Measurements from ENCODE around the gene BBIP1. TPM values are rescaled to one million over a fixed set of nuclear protein-coding genes. Genes with fewer than 3 reads are reported as not detected.

Gene BBIP1
- total and polyA plus RNA-seq, 4 experiments from 2014 or later: 24.4 to 46.8 (median 35.7) TPM

GRCh38 chr10:110876788-110877187, 42.2 kb downstream of the BBIP1 start:
- peaks cover 16% of the 10 kb centered on the region for H3K36me3 ChIP-seq (ENCODE audit: insufficient read depth, low read length)
- no peak overlapping the region for H3K4me3 ChIP-seq (ENCODE audit: low read length in 2 of 2)
- Mint-ChIP-seq H3K27me3 (no peaks in the 10 kb centered on the region), H3K9me3 (peaks cover 0 to under 1% (median 0%) of the 10 kb centered on the region in 8 donors), H3K27ac (peak overlapping the region in 4 of 7 donors; percentile 45 to 76 (median 70)), H3K36me3 (peaks cover 25 to 62% of the 10 kb centered on the region in 2 donors), H3K4me1 (peaks cover 43 to 82% (median 60%) of the 10 kb centered on the region in 4 donors), H3K4me3 (peak overlapping the region in 4 of 8 donors; percentile 17 to 63 (median 34))
- ChIA-PET POLR2A (ENCODE audit: partially characterized antibody) (interaction anchor here (0.9 to 5.9 kb wide), 13 partner anchors 9 to 306 kb away, joined by 3 to 69 read pairs (median 6); partner anchors contain the start of genes BBIP1 and SHOC2), CTCF (ENCODE audit: partially characterized antibody) (interaction anchor here (0.8 to 6.2 kb wide), 9 partner anchors 10 to 131 kb away, joined by 3 to 31 read pairs (median 6); no protein-coding TSS in a partner anchor)
- no peaks in the 10 kb centered on the region for H3K27me3 ChIP-seq (ENCODE audit: insufficient read depth, low read length)
- intact Hi-C loops (cut with micrococcal nuclease): no loop called here
- no peak overlapping the region for H3K27ac ChIP-seq (ENCODE audit: low read depth, low read length)
- DNase-seq: no peak
- no peaks in the 10 kb centered on the region for H3K9me3 ChIP-seq (ENCODE audit: control insufficient read depth in 1 of 2, low read length in 2 of 2)
- H3K4me1 ChIP-seq (ENCODE audit: insufficient read depth, low read length): peaks cover 79% of the 10 kb centered on the region

- peak overlapping the region in 7 of 8 donors; percentile 21 to 55 (median 46) for H3K4me3 Mint-ChIP-seq
- POLR2A ChIA-PET (ENCODE audit: partially characterized antibody): interaction anchor here (1.1 to 5.9 kb wide), 8 partner anchors 12 to 72 kb away, joined by 3 to 69 read pairs (median 7); partner anchors contain the start of genes BBIP1 and SHOC2
- CTCF ChIA-PET (ENCODE audit: partially characterized antibody): interaction anchor here (0.8 to 6.2 kb wide), 9 partner anchors 11 to 130 kb away, joined by 3 to 31 read pairs (median 6); no protein-coding TSS in a partner anchor
- no peak for DNase-seq
- Histone ChIP-seq H3K4me3 (ENCODE audit: low read length in 2 of 2) (no peak overlapping the region), H3K27me3 (ENCODE audit: insufficient read depth, low read length) (no peaks in the 10 kb centered on the region), H3K36me3 (ENCODE audit: insufficient read depth, low read length) (peaks cover 12% of the 10 kb centered on the region), H3K9me3 (ENCODE audit: control insufficient read depth in 1 of 2, low read length in 2 of 2) (no peaks in the 10 kb centered on the region), H3K27ac (ENCODE audit: low read depth, low read length) (peak overlapping the region; percentile 38), H3K4me1 (ENCODE audit: insufficient read depth, low read length) (peaks cover 77% of the 10 kb centered on the region)
- peaks cover 17 to 60% of the 10 kb centered on the region in 2 donors for H3K36me3 Mint-ChIP-seq
- peaks cover 38 to 82% (median 56%) of the 10 kb centered on the region in 4 donors for H3K4me1 Mint-ChIP-seq
- intact Hi-C loops (cut with micrococcal nuclease): no loop called here
- no peaks in the 10 kb centered on the region for H3K27me3 Mint-ChIP-seq
- H3K27ac Mint-ChIP-seq: peak overlapping the region in 6 of 7 donors; percentile 60 to 78 (median 74)
- peaks cover 0 to 3% (median 0%) of the 10 kb centered on the region in 8 donors for H3K9me3 Mint-ChIP-seq
These were observed 43.0 kb downstream of the BBIP1 start for GRCh38 chr10:110876000-110876399.

- no peak for DNase-seq
- peaks cover 9% of the 10 kb centered on the region for H3K36me3 ChIP-seq (ENCODE audit: insufficient read depth, low read length)
- H3K36me3 Mint-ChIP-seq: peaks cover 12 to 54% of the 10 kb centered on the region in 2 donors
- H3K27me3 ChIP-seq (ENCODE audit: insufficient read depth, low read length): no peaks in the 10 kb centered on the region
- H3K9me3 Mint-ChIP-seq: peaks cover 0 to 3% (median 0%) of the 10 kb centered on the region in 8 donors
- POLR2A ChIA-PET (ENCODE audit: partially characterized antibody): interaction anchor here (1.2 to 4.1 kb wide), 7 partner anchors 9 to 134 kb away, joined by 3 to 214 read pairs (median 12); no protein-coding TSS in a partner anchor
- peak overlapping the region; percentile 98 for H3K27ac ChIP-seq (ENCODE audit: low read depth, low read length)
- peaks cover 78% of the 10 kb centered on the region for H3K4me1 ChIP-seq (ENCODE audit: insufficient read depth, low read length)
- H3K9me3 ChIP-seq (ENCODE audit: control insufficient read depth in 1 of 2, low read length in 2 of 2): no peaks in the 10 kb centered on the region
- peak overlapping the region; percentile 91 to 95 (median 92) for H3K27ac Mint-ChIP-seq
- peaks cover 43 to 82% (median 59%) of the 10 kb centered on the region in 4 donors for H3K4me1 Mint-ChIP-seq
- H3K27me3 Mint-ChIP-seq: no peaks in the 10 kb centered on the region
- CTCF ChIA-PET (ENCODE audit: partially characterized antibody): interaction anchor here (1.0 to 2.3 kb wide), 6 partner anchors 9 to 124 kb away, joined by 3 to 17 read pairs (median 6); no protein-coding TSS in a partner anchor
- intact Hi-C loops (cut with micrococcal nuclease): loop anchor here (2.0 kb wide), 1 partner anchor 39 kb away; no protein-coding TSS in a partner anchor
- H3K4me3 Mint-ChIP-seq: peak overlapping the region; percentile 80 to 95 (median 90)
- peak overlapping the region; percentile 17 to 65 for H3K4me3 ChIP-seq (ENCODE audit: low read length in 2 of 2)
These were observed 45.0 kb downstream of the BBIP1 start for GRCh38 chr10:110873951-110874350.

- H3K27ac ChIP-seq (ENCODE audit: low read depth, low read length): peak overlapping the region; percentile 98
These were observed 45.7 kb downstream of the BBIP1 start for GRCh38 chr10:110872984-110873923.

GRCh38 chr10:110872145-110872983, 46.6 kb downstream of the BBIP1 start:
- Mint-ChIP-seq H3K4me3 (peak overlapping the region; percentile 91 to 97 (median 94)), H3K9me3 (peaks cover 0 to 3% (median 0%) of the 10 kb centered on the region in 8 donors), H3K27ac (peak overlapping the region; percentile 91 to 99 (median 98)), H3K4me1 (peaks cover 41 to 82% (median 59%) of the 10 kb centered on the region in 4 donors), H3K36me3 (peaks cover 5 to 38% of the 10 kb centered on the region in 2 donors), H3K27me3 (no peaks in the 10 kb centered on the region)
- intact Hi-C loops (cut with micrococcal nuclease): loop anchor here (1.0 to 2.0 kb wide), 7 partner anchors 8 to 126 kb away; partner anchors contain the start of genes BBIP1 and SHOC2
- ChIA-PET POLR2A (ENCODE audit: partially characterized antibody) (interaction anchor here (0.7 to 4.1 kb wide), 35 partner anchors 8 to 200 kb away, joined by 3 to 214 read pairs (median 4); partner anchors contain the start of genes BBIP1 and SHOC2), CTCF (ENCODE audit: partially characterized antibody) (interaction anchor here (0.9 to 2.9 kb wide), 14 partner anchors 8 to 127 kb away, joined by 3 to 29 read pairs (median 5); no protein-coding TSS in a partner anchor)
- Histone ChIP-seq H3K4me3 (ENCODE audit: low read length in 2 of 2) (peak overlapping the region; percentile 67 to 95), H3K27me3 (ENCODE audit: insufficient read depth, low read length) (no peaks in the 10 kb centered on the region), H3K36me3 (ENCODE audit: insufficient read depth, low read length) (no peaks in the 10 kb centered on the region), H3K4me1 (ENCODE audit: insufficient read depth, low read length) (peaks cover 78% of the 10 kb centered on the region), H3K27ac (ENCODE audit: low read depth, low read length) (peak overlapping the region; percentile 98), H3K9me3 (ENCODE audit: control insufficient read depth in 1 of 2, low read length in 2 of 2) (no peaks in the 10 kb centered on the region)
- DNase-seq: peak; percentile 86 to 98 (median 90)

More at GRCh38 chr10:110872984-110873923, 45.7 kb downstream of the BBIP1 start:
- ChIA-PET CTCF (ENCODE audit: partially characterized antibody) (interaction anchor here (0.9 to 2.3 kb wide), 12 partner anchors 9 to 128 kb away, joined by 3 to 17 read pairs (median 4); no protein-coding TSS in a partner anchor), POLR2A (ENCODE audit: partially characterized antibody) (interaction anchor here (0.7 to 4.1 kb wide), 26 partner anchors 9 to 134 kb away, joined by 3 to 214 read pairs (median 4); partner anchors contain the start of genes BBIP1 and SHOC2)
- peaks cover 41 to 82% (median 59%) of the 10 kb centered on the region in 4 donors for H3K4me1 Mint-ChIP-seq
- Histone ChIP-seq H3K9me3 (ENCODE audit: control insufficient read depth in 1 of 2, low read length in 2 of 2) (no peaks in the 10 kb centered on the region), H3K4me3 (ENCODE audit: low read length in 2 of 2) (peak overlapping the region; percentile 67), H3K36me3 (ENCODE audit: insufficient read depth, low read length) (peaks cover 2% of the 10 kb centered on the region), H3K27me3 (ENCODE audit: insufficient read depth, low read length) (no peaks in the 10 kb centered on the region), H3K4me1 (ENCODE audit: insufficient read depth, low read length) (peaks cover 78% of the 10 kb centered on the region)
- no peak for DNase-seq
- intact Hi-C loops (cut with micrococcal nuclease): loop anchor here (1.0 to 2.0 kb wide), 7 partner anchors 7 to 127 kb away; partner anchors contain the start of genes BBIP1 and SHOC2
- peak overlapping the region; percentile 91 to 99 (median 98) for H3K27ac Mint-ChIP-seq
- H3K36me3 Mint-ChIP-seq: peaks cover 10 to 47% of the 10 kb centered on the region in 2 donors
- H3K4me3 Mint-ChIP-seq: peak overlapping the region; percentile 89 to 97 (median 92)
- H3K9me3 Mint-ChIP-seq: peaks cover 0 to 3% (median 0%) of the 10 kb centered on the region in 8 donors
- H3K27me3 Mint-ChIP-seq: no peaks in the 10 kb centered on the region

All from CD4-positive, alpha-beta memory T cell (primary cell).